K562 (cell line): ENCODE measurements around the gene FBXW11. TPM values are rescaled to one million over a fixed set of nuclear protein-coding genes. Genes with fewer than 3 reads are reported as not detected.
A peak's percentile ranks its signal among the peaks of the same experiment; 100 is the strongest.

ENCODE experiments used
- BHLHE40 ChIP-seq: IDR thresholded peaks from 2 replicates; pipeline ENCODE4 v1.6.1; 2011; ENCODE audit warnings: low read length, improper control_type of control experiment
- CEBPG ChIP-seq, 3 experiments: fragments of 200-800 bp in 1 of 3; sonication (Bioruptor generic) in 1 of 3; sonication (generic) in 1 of 3; formaldehyde crosslinking in 1 of 3; IDR thresholded peaks in 2 of 3; conservative IDR thresholded peaks in 1 of 3; 2 replicates each; pipeline versions ENCODE4 v1.6.1 to v1.8.0; 2016 to 2022; ENCODE audit warnings: missing compliant biosample characterization in 2 of 3, missing genetic modification characterization in 2 of 3, mild to moderate bottlenecking in 1 of 3, missing genetic modification reagents in 1 of 3
- CHD2 ChIP-seq: IDR thresholded peaks from 2 replicates; pipeline ENCODE4 v1.6.1; 2011; ENCODE audit warnings: low read depth, low read length
- KLF13 ChIP-seq: fragments of 450-650 bp; IDR thresholded peaks from 2 replicates; pipeline ENCODE4 v1.6.1; 2016; ENCODE audit warnings: missing genetic modification characterization, low read depth, mild to moderate bottlenecking, missing compliant biosample characterization, moderate library complexity, borderline replicate concordance
- REST ChIP-seq, 2 experiments: fragments of 450-650 bp; formaldehyde crosslinking in 1 of 2; IDR thresholded peaks; 2 replicates each; pipeline versions ENCODE4 v1.4.0 to v1.6.1; 2014 to 2020; ENCODE audit warnings: mild to moderate bottlenecking in 2 of 2, borderline replicate concordance in 1 of 2, low read depth in 1 of 2
- polyA plus RNA-seq, 8 experiments: library from polyadenylated mRNA; depleted of rRNA in 4 of 8; stranded (reverse) in 5 of 8; unstranded in 3 of 8; fragments of >200 nt; fragmentation: Nextera tagmentation in 2 of 8; fragmentation: Illumina TruSeq in 1 of 8; extraction: Ambion mirVana in 2 of 8; extraction: Trizol in 1 of 8; gene quantifications; 2 replicates each; pipeline versions ENCODE4 v1.2.1 to v1.2.3, GENCODE V29; 2011 to 2014; ENCODE audit warnings: inconsistent platforms in 1 of 8, missing spikeins in 1 of 8
- total RNA-seq, 7 experiments: library from RNA; depleted of rRNA in 6 of 7; stranded (reverse); fragments of >200 nt in 6 of 7; fragmentation: Illumina TruSeq in 2 of 7; extraction: Trizol in 2 of 7; gene quantifications; 2 replicates each; pipeline versions ENCODE4 v1.2.1 to v1.2.3, GENCODE V29; 2011 to 2021; ENCODE audit warnings: low replicate concordance in 1 of 7
- TF ChIP-seq, protein P1 (sequence below): conservative IDR thresholded peaks from 2 replicates; pipeline ENCODE4 v1.6.1; 2011; ENCODE audit warnings: low read depth, mild to moderate bottlenecking, low read length; ENCODE audit not compliant: control insufficient read depth
- TF ChIP-seq, protein P2 (sequence below): IDR thresholded peaks from 2 replicates; pipeline ENCODE4 v1.6.1; 2014; ENCODE audit warnings: antibody characterized with exemption
- TF ChIP-seq, protein P3 (sequence below): fragments of 200-800 bp; sonication (Bioruptor generic); IDR thresholded peaks from 2 replicates; pipeline ENCODE4 v1.6.1; 2016; ENCODE audit warnings: missing genetic modification characterization, missing compliant biosample characterization

FBXW11 gene
- total and polyA plus RNA-seq, 9 of the 15 experiments (the other 6 are each of a cell fraction or from before 2014, with no cell fraction given), result 3.0 to 28.6 (median 23.6) TPM

DNA sequence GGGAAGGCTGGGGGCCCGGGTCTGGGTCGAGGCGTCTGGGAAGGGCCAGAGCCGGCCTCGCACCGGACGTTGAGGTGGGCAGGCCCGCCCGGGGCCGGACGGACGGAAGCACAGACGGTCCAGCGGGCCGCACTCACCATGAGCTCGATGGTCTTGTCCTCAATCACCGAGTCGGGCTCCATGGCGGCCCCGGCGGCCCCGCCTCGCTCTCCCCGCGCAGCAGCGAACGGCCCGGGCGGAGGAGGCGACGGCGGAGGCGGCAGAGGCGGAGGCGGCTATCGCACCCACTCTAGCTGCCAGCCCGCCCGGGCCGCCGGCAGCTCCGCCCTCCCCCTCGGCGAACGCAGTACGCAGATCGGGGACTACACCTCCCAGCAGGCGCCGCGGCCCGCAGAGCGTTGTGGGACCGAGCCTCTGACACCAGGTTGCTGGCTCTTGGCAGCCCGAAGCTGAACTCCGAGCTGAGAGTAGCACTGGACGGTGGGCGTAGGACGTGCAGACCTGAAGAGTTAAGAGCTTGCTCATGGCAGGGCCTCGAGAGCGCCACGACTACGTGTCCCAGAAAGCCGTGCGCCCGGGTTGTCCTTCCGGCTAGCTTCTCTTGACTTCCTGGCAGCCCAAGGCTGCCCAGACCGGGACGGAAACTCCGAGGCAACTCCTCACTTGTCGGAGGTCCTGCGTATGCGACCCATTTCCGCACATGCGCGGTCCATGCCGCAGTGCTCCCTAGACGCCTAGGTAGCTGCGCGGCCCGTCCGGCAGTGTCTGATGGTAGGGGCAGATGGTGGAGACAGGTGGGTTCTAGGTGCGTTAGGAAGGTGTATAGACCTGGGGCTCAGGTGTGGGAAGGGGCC is at the start of gene FBXW11 (continued):
- TF ChIP-seq, protein P1, sequence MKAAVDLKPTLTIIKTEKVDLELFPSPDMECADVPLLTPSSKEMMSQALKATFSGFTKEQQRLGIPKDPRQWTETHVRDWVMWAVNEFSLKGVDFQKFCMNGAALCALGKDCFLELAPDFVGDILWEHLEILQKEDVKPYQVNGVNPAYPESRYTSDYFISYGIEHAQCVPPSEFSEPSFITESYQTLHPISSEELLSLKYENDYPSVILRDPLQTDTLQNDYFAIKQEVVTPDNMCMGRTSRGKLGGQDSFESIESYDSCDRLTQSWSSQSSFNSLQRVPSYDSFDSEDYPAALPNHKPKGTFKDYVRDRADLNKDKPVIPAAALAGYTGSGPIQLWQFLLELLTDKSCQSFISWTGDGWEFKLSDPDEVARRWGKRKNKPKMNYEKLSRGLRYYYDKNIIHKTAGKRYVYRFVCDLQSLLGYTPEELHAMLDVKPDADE, result peak; percentile 44
- TF ChIP-seq, protein P2, sequence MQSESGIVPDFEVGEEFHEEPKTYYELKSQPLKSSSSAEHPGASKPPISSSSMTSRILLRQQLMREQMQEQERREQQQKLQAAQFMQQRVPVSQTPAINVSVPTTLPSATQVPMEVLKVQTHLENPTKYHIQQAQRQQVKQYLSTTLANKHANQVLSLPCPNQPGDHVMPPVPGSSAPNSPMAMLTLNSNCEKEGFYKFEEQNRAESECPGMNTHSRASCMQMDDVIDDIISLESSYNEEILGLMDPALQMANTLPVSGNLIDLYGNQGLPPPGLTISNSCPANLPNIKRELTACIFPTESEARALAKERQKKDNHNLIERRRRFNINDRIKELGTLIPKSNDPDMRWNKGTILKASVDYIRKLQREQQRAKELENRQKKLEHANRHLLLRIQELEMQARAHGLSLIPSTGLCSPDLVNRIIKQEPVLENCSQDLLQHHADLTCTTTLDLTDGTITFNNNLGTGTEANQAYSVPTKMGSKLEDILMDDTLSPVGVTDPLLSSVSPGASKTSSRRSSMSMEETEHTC, result no peak
- TF ChIP-seq KLF13 (tag) (no peak; the same call in 1 of the 2 replicates), BHLHE40 (no peak), CEBPG (CRISPR knock-in tag; IDR thresholded peaks at IDR 0.05) (no peak), CEBPG (tag; conservative IDR thresholded peaks at IDR 0.05 in 1 of 2, IDR thresholded peaks at IDR 0.05 in 1 of 2) (no peak), REST (IDR thresholded peaks at IDR 0.05; ENCODE audit: borderline replicate concordance) (no peak), REST (CRISPR knock-in tag; IDR thresholded peaks at IDR 0.05; ENCODE audit: low read depth) (no peak), CHD2 (no peak; the same call in 1 of the 2 replicates)
- TF ChIP-seq, protein P3, sequence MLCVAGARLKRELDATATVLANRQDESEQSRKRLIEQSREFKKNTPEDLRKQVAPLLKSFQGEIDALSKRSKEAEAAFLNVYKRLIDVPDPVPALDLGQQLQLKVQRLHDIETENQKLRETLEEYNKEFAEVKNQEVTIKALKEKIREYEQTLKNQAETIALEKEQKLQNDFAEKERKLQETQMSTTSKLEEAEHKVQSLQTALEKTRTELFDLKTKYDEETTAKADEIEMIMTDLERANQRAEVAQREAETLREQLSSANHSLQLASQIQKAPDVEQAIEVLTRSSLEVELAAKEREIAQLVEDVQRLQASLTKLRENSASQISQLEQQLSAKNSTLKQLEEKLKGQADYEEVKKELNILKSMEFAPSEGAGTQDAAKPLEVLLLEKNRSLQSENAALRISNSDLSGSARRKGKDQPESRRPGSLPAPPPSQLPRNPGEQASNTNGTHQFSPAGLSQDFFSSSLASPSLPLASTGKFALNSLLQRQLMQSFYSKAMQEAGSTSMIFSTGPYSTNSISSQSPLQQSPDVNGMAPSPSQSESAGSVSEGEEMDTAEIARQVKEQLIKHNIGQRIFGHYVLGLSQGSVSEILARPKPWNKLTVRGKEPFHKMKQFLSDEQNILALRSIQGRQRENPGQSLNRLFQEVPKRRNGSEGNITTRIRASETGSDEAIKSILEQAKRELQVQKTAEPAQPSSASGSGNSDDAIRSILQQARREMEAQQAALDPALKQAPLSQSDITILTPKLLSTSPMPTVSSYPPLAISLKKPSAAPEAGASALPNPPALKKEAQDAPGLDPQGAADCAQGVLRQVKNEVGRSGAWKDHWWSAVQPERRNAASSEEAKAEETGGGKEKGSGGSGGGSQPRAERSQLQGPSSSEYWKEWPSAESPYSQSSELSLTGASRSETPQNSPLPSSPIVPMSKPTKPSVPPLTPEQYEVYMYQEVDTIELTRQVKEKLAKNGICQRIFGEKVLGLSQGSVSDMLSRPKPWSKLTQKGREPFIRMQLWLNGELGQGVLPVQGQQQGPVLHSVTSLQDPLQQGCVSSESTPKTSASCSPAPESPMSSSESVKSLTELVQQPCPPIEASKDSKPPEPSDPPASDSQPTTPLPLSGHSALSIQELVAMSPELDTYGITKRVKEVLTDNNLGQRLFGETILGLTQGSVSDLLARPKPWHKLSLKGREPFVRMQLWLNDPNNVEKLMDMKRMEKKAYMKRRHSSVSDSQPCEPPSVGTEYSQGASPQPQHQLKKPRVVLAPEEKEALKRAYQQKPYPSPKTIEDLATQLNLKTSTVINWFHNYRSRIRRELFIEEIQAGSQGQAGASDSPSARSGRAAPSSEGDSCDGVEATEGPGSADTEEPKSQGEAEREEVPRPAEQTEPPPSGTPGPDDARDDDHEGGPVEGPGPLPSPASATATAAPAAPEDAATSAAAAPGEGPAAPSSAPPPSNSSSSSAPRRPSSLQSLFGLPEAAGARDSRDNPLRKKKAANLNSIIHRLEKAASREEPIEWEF, result no peak
